Erythroblast (primary cell): ENCODE results near the gene STIM2.

Experiments
- DNase-seq, 2 experiments: peaks; one replicate each; lab custom pipeline; 2025; lab: John Stamatoyannopoulos, UW
- GATA1 ChIP-seq: IDR thresholded peaks from 2 replicates; pipeline ENCODE4 v1.6.1; 2011; ENCODE audit warnings: low read depth, mild to moderate bottlenecking, control low read depth, low read length, moderate library complexity
- POLR2A ChIP-seq: IDR thresholded peaks from 2 replicates; pipeline ENCODE4 v1.6.1; 2011; ENCODE audit warnings: mild to moderate bottlenecking, low read length

The STIM2 gene

DNA sequence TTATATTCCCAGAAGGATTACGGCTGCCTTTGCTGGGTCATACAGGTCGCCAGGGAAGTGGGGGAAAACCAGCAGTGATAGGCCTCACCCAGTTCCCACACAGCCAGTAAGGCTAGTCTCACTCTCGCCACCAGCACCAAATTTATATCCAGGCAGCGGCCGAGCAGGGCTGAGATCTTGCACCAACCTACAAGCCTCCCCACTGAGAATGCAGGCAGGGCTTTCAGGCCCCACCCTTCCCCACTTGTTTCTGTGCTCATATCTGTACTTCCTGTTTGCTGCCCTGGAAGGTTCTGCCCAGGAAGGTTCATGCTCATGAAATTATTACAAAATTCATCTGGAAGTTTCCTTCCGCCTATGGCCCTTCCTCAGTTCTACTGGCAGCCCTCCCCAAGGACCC is 179.7 kb downstream of the STIM2 start:
- no peak for TF ChIP-seq POLR2A
- no peak for TF ChIP-seq GATA1
- DNase-seq = no peak

DNA sequence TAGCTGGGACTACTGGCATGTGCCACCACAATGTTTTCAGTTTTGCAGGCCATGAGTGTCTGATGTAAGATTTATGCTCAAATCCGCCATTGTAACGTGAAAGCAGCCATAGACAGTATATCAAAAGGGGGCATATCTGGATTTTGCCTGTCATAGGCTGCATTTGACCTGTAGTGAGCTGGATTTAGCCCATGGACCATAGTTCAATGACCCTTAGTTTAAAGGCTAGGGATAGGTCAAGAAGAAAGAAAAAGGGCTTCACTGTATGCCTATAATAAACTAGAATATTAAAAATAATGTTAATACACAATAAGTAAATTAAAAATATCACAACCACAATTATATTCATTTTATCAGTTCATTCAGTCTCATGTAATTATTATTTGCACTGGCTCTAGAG is 181.8 kb downstream of the STIM2 start:
- DNase-seq = no peak
- TF ChIP-seq POLR2A (no peak), GATA1 (no peak)

DNA sequence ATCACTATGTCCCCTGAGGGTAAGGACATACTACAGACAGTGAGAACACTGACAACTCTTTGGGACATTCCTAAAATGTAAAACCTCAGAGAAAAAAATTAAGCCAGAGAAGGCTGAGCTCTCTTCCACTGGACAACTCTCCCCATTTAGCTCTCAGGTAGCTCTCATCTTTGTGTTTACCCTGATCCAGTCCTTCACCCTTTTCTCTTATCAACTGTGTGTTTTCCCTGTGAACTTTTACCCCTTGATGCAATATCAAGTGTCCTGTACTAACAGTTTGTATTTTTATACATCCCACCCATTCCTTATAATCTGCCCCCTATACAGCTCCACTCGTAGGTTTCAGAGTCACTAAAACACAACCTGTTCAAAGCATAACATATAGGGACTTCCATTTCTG is 182.6 kb downstream of the STIM2 start:
- DNase-seq = no peak
- TF ChIP-seq POLR2A (no peak), GATA1 (no peak)

DNA sequence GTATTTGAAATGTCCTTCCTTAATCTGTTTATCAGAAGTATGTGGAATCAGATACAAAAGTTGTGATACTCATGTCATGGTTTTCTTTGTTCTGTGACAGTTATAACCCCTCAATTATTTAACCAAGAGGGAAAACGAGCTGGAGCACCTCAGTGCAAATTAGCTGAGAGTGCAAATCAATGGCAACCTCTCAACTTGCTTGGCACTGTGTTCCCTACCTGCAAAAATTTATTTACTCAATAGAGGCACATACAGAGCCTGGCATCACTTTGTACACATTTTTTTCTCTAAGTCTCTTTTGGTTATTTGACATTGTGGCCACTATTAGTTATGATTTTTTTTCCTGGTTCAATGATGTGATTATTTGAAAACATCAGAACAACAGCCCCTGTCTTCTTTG is 186.2 kb downstream of the STIM2 start:
- TF ChIP-seq GATA1 (no peak), POLR2A (no peak)
- no peak for DNase-seq

DNA sequence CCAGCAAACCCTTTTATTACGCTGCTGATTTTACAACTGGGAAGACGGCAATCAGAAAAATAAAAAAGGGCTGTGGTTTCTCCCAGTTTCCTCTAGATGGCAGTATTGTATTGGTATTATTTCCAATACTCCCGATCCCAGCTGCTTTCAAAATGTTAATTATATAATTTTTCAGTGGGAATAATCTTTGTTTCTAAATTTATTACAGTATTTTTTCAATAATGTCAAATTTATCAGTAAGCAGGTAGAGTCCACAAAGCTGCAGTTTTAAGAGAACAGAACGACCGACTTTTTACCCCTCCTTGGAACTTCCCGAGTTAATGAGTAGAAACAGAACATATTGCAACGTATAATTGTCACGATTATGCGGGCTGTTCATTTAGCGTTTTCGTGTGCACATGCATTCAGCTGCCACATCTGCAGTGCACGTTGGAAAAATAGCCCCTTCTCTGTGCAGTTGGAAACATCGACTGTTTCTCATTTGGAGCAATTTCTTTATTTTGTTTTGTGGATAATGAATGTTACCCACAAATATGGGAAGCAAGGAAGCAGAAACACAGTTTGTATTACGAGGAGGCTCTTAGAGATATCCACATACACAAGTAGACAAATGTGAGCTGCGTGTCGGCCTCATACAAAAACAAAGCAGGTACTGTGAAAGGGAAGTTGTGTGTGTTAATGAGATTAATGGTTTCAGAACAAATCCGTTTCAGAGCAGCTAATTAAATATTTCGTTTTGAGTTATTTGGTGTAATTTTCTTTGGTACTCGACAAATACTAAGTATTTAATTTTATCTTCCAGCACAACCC is 188.0 kb downstream of the STIM2 start:
- TF ChIP-seq GATA1 (no peak), POLR2A (no peak)
- peak; percentile 15 to 39 for DNase-seq

DNA sequence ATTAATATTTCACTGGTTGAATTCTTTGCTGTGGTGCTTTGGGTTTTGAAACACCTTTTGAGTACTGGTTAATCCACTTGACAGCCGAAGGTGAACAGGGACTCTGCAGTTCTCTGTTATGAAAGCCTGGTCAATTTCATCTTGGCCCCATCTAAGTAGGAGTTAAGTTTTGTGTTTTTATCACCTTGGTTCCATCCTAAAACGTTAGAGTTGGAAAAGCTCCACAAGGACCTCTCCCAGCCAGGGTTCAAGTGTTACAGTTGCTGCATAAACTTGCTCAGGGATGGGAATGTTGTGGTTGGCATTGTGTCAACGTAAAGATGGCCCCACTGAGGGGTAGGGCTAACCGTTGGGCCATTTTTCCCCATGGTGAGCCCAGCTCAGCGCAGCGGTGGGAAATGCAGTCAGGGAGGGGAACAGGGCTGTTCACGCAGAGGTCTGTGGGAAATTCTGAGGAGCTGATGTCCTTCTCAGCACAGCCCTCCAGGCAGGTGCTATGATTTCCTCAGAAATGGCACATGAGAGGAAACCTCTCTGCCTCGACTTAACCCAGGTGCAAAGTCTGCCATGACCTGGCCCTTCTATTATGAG is 188.7 kb downstream of the STIM2 start:
- DNase-seq = no peak
- TF ChIP-seq POLR2A (no peak), GATA1 (no peak)

DNA sequence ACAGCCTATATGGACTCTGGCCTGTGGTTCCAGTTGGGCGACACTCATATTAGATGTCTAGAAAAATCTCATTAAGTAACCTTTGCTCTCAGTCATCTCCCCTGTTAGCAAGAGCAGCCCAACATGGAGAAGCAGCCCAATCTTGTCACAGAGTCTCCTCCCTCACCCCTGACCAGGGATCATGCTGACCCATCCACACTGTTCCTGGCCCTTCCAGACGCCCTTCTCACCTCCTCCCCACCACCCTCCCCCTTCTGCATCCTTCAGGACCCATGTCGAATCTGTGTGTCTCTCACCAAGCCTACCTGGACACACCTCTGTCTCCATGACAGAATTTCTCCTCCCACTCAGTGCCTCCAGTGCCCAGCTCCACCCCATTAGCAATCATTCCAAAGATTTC is 190.1 kb downstream of the STIM2 start:
- DNase-seq = no peak
- TF ChIP-seq POLR2A (no peak), GATA1 (no peak)

DNA sequence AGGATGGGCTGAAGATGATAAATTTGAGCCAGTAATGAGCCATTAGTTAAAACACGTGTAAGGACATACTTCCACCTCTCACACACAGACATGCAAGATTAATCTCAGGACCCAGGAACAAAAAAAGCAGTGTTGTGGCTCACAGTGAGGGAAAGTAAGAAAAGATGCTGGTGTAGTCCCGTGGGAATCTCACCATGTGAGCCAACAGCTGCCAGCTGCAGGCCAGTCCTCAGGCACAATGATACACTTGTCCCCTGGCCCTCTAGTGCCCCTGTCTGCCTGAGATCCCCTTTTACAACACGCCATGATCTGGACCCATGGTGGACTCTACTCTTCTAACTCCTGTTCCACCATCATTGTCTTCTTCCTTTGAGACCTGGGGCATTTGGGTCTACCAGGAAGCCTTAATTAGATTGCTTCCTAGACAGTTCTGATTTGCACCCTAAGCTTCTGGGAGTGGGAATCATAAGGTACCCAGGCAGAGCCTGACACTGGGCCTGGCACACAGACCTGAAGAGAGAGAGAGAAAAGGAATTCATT is 194.7 kb downstream of the STIM2 start:
- no peak for TF ChIP-seq GATA1
- TF ChIP-seq POLR2A = no peak

DNA sequence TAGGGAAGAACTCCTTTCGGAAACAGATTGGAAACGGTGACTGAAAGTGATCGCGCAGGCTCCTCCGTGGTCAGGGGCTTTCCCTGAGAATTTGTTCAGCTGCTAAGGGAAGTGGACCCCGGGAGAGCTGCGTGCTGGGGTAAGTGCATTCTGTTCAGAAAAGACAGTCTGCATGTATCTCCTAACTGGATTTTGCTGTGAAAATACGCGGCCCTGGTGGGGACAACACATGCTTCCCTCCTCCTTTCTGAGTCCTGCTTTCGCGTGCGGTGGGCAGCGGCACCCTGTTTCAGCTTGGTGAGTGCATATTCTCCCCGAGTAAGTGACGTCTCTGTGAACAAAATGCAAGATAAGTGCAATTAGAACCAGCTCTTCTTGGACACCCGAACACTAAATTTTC is 195.6 kb downstream of the STIM2 start:
- DNase-seq = no peak

More for the DNA sequence above, 194.7 kb downstream of the STIM2 start:
- no peak for DNase-seq

DNA sequence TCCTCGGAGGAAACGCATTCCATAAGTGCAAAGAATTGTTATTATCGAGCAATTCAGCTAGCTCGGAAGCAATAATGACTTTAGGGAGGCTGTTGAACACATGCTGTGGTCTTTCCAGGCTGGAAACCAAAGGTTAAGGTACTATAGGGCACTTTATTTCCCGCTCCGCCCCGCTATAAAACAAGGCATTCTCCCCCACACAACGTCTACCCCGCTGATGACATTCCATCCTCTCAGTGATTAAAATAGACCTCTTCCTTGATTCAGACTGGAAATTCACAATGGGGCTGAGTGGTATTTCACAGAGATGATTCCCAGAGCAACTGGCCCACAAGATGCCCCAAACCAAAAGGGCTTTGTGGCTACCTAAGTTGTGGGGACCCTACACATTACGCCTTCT is 196.4 kb downstream of the STIM2 start:
- TF ChIP-seq GATA1 (no peak), POLR2A (no peak)
- no peak for DNase-seq

More for the DNA sequence above, 195.6 kb downstream of the STIM2 start:
- TF ChIP-seq POLR2A = no peak
- TF ChIP-seq GATA1 = no peak

DNA sequence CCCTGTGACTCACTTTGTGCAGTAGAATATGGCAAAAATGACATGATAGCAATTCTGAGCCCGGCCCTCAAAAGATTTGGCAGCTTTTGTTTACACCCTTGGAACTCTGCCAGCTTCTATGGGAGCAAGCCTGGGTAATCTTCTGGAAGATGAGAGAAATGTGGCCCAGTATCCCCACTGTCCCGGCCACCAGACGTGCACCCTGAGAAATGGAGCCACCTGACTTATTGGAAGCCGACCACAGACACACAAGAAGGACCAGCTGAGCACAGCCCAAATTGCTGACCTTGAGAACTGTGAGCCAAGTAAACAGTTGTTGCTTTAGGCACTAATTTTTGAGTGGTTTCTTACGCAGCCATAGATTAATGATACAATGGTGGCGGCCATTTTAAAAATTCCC is 197.0 kb downstream of the STIM2 start:
- no peak for TF ChIP-seq POLR2A
- no peak for TF ChIP-seq GATA1
- DNase-seq = no peak

DNA sequence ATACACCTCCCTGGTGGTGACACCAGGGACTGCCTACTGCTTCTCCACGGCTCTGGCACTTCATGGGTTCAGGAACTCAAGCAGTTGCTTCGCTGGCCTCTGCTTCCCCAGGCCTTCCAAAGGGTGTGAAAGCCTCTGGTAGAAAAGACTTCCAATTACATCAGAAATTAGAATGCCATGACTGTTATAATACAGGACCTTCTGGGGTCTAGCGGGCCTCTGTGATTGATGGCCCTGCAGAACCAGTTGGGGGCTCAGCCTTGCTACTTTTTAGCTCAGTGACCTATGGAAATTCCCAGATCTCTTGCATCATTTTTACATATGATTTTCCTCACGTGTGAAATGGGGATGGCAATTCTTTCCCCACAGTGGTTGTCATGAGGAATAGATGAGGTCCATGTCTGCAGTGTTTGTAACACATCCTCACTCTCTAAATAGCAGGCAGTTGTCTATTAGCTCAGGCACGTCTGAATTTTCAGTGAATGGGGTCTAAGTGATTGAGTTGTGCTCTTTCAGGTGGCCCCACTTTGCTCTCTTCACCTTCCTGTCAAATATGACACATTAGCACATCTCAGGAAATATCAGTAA is 198.3 kb downstream of the STIM2 start:
- no peak for DNase-seq
- TF ChIP-seq POLR2A (no peak), GATA1 (no peak)

DNA sequence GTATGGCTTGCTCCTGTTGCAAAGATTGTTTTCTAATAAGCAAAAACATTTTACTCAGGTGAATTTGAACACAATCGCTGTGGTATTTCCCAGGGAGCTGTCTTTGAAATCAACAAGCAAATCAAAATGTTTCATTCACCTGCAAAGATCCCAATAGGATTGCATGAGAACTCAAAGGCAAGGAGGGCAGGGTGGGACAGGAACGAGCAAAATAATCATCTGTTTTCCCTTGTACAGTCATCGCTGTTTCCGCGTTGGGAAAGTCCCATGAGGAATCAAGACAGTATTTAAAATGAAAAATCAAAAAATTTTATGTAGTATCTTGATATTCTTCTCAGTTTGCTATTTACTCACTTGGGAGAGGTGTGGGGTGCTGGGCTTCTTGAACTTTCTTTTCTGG is 198.8 kb downstream of the STIM2 start:
- TF ChIP-seq GATA1 = no peak
- TF ChIP-seq POLR2A = no peak
- no peak for DNase-seq

DNA sequence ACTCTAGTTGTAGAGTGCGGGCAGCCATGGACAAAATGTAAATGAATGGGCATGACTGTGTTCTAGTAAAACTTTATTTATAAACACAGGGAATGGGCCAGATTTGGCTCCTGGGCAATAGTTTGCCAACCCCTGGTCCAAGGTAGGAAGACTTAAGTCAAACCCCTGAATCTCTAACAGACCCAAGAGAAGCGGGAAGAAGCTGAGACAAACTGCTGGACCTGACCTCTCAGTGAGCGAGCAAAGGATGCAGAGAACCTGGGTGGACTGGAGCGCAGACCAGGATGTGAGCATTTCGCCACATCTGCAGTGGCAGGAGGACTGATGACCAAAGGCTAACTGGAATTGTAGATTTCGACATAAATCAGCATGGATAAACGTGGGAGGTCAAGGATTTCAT is 201.6 kb downstream of the STIM2 start:
- TF ChIP-seq POLR2A (no peak), GATA1 (no peak)
- no peak for DNase-seq
